ENCODE data around the gene TNIK.

Gene TNIK

DNA sequence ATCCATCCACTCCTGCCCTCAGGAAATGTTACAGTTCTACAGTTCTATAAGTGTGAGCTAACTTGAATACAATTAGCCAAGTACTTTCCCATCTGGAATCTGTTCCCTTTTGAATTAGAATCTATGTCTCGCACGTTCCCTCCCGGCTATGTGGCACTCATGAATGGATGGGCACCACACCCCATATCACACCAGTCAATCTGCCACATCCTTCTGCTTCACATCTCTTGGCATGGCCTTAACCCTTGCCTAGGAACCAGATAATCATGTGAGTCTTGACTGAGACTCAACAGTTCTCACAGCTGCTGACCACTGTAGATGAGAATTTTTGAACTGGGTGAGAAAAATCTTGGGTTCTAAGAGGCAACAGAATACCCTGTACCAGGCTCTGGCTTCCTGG is 180.2 kb downstream of the TNIK start:
- DNase-seq (ENCODE audit: low spot score), result no peak

- no peak for DNase-seq (ENCODE audit: low spot score)
These were observed 182.0 kb downstream of the TNIK start for GRCh38 chr3:171278299-171278590.

DNA sequence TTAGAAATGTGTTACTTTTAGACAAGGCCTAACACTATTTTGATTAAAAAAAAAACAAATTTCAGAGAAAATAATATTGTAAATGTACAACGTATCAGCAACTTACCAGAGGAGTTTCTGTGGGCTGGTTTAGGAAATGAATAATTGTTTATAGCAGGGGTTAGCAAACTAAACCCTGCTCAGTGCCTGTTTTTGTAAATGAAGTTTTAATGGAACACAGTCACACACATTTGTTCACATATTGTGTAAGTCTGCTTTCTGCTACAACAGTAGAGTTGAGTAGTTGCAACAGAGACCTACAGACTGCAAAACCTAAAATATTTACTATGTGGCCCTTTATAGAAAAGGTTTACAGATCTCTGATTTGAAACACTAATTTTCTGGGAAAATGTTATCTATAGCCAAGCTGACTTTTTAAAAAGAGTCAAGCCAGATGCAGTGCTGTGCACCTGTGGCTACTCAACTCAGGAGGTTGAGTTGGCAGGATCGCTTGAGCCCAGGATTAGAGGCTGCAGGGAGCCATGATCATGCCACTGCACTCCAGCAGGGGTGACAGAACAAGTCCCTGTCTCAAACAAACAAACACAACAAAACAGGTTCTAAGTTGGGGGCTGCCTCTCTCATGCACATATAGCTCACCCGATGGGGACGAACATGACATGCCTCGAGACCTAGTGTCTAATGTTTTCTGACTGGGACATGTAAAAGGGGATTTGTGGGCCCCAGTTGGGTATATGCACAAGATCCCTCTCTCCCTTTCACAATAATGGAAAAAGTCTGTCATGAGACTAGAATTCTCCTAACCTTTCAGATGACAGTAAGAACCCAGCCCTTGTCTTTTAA is 182.5 kb downstream of the TNIK start:
- no peak for DNase-seq (ENCODE audit: low spot score)

GRCh38 chr3:171276923-171277322 is 183.3 kb downstream of the TNIK start:
- no peak for DNase-seq (ENCODE audit: low spot score)

GRCh38 chr3:171274222-171274621 is 186.0 kb downstream of the TNIK start:
- no peak for DNase-seq (ENCODE audit: low spot score)

GRCh38 chr3:171270541-171270940 is 189.7 kb downstream of the TNIK start:
- no peak for DNase-seq (ENCODE audit: low spot score)

GRCh38 chr3:171269542-171269941 is 190.7 kb downstream of the TNIK start:
- DNase-seq (ENCODE audit: low spot score), result no peak

- DNase-seq (ENCODE audit: low spot score), result no peak
These were observed 191.5 kb downstream of the TNIK start for GRCh38 chr3:171268677-171269076.

- no peak for DNase-seq (ENCODE audit: low spot score)
These were observed 193.1 kb downstream of the TNIK start for GRCh38 chr3:171267104-171267503.

- no peak for DNase-seq (ENCODE audit: low spot score)
These were observed 193.5 kb downstream of the TNIK start for GRCh38 chr3:171266740-171267073.

DNA sequence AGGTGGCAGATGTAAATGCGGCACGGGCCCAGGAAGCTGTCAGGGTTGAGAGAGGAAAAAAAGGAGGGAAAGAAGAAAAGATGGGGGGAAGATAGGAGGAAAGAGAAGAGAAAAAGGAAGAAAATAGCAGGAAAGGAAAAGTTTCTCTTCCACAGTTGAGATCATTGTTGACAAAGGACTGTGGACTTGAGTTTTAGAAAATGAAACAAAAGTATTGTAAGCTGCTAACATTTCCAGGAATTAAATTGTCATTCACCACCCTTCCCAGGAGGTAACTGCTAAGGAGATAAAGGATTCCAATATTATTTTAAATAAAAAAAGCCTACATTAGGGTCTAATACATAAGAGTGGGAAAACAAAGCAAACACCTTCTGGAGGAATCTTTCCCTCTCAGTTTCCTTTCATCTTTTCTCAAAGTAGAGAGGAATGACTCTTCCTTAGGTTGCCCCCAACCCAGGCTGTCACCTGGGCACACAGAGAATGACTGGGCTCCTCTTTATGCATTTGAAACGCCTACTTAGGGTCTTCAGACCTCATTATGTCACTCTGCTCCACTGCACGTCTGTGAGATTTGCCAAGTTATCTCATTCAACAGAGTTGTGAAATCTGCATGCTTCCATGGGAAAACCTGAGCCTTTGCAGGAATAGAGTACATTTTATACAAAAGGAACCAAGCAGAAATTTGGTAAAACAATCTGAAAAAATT is 194.0 kb downstream of the TNIK start:
- DNase-seq (ENCODE audit: low spot score), result no peak

DNA sequence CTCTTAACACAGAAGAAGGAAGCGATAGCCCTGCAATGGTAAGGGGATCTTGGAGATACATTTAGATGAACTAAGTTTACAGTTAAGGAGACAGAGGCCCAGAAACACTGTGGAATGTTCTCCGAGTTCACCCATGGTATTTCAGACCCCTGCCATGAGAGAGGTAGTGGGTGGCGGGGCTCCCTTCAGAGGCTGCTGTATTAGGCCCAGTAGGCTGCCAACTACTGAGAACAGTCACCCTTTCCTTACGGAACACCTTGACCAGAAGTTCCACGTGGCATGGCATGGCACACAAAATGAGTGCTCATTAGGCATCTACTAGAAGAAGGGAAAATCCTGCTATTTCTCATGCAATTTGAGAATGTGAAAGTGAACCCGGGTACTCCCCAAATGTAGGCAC is 195.4 kb downstream of the TNIK start:
- DNase-seq (ENCODE audit: low spot score), result no peak

- DNase-seq (ENCODE audit: low spot score), result peak; percentile 16
These were observed 197.8 kb downstream of the TNIK start for GRCh38 chr3:171262431-171262830.

DNA sequence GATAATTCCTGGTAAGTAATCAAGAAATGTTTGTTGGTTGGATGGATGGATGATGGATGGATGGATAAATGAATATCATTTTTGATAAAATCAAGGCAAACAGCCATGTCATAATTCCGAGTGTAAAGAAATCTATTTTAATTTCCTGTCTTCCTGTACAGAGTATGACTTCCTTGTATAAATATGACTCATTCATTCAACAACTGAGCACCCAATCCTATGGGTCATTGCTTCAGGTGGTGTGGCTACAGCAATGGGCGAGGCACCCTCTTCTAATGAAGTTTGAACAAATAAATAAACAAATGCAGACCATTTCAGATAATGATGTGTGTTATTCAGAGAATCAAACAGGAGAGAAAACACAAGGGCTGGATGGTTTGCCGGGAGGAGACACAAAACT is 198.7 kb downstream of the TNIK start:
- no peak for DNase-seq (ENCODE audit: low spot score)

- DNase-seq (ENCODE audit: low spot score), result no peak
These were observed 199.3 kb downstream of the TNIK start for GRCh38 chr3:171260899-171261298.

DNA sequence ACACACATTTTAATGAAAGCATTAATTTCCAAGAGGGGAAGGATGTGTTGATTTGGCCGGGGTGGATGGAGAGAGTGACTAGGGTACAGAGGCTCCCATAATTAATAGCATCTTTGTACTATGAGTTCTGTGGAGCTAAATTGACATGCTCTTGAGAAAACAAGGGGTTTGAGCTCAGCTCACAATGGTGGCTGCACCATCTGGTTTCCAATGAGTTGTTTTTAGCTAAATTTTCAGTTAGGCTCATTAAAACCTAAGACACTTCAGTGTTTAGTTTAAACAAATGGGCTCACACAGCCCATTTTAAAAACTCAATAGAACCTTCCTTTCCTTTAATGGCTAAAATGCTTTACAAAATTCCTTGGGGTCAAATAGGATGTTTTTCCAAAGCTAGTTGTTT is 199.7 kb downstream of the TNIK start:
- no peak for DNase-seq (ENCODE audit: low spot score)

- DNase-seq (ENCODE audit: low spot score), result no peak
These were observed 201.9 kb downstream of the TNIK start for GRCh38 chr3:171258316-171258715.

DNA sequence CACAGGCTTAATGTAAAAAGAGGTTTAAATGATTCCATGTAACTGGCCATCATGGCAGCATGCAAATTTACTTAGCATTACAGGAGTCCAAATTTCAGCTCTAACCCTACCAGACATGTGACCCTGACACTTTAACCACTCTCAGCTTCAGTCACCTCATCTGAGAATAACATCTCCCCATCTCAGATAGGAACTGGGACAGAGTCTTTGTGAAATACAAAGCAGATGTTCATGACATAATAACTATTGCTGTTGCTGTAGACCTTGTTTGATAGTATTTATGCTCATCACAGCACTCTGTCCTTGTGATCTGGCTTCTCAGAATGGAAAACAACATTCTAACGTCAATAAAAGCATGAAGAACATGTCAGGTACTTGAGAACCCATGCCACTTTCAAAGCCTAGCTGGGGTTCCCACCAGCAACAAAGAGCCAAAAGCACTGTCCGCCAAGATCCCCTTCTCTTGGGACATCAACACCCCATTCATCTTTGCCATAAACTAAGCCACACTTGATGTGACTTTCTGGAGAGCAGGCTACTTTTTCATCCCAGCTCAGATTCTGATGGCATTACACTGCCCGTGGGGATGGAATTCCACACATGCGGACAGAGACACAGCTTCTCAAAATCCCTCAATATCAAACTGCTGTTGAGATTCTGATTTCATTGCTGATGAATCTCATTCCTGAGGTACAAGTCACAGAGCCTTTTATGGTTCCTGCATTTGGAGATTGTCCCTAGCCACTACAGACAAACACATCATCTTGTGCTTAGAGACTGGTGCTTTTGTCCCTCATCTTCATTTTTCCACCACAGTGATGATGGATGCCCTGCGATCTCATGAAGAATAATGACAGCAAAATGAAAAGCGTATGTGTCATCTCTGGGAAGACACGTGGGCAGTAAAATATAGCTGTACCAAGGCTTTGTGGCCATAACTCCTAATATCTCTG is 202.7 kb downstream of the TNIK start:
- peak; percentile 45 for DNase-seq (ENCODE audit: low spot score)

DNA sequence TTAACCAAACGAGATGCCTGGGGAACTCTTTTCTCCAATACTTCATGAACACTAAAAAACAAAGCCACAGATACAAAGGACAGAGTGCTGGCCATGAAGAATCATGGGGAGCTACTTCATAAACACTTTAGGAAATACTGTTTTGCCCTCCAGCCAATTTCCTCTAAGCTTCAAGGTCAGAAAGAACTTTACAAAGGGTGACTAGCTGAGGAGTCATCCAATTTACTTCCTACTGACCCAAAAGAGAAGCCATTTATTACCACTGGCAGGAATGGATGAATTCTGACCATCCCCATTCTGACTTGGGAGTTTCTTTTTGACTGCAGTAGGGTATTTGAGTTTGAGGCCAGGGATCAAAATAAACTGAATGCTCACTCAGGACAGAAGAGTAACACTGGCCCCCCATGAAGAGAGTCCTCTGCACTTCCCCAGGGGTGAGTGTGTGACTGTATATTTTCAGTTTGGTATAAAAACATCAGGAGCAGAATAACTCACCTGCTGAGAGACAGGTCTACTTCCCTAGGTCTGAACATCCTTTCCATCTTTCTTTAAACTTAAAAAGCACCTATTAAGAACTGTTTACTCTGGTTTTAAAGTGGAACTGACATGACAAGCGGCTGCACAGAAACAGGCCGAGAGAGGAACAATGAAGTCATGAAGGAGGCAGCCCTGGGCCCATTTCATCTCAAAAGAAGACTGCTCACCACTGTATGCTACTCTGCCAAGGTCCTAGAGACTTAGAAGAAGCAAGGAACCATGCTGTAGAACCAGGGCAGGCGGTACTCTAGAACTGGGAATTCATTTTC is 203.6 kb downstream of the TNIK start:
- no peak for DNase-seq (ENCODE audit: low spot score)

- no peak for DNase-seq (ENCODE audit: low spot score)
These were observed 204.9 kb downstream of the TNIK start for GRCh38 chr3:171255236-171255806.

DNA sequence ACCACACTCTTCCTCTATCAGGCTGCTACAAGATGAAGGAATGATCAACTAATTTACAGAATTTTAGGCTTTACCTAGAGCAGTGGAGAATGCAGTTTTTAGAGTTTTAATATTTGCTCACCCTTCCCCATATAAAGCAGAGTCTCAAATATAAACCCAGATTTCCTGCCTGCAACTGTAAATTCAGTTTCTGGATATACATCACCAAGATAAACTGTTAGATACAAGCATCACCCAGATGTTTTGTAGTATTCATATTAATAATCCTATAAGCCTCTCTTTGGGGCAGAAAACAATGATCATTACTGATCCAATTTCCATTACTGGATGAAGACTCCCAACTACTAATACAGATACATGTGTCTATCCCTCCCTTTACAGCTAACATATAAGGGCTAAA is 205.9 kb downstream of the TNIK start:
- DNase-seq (ENCODE audit: low spot score), result no peak

DNA sequence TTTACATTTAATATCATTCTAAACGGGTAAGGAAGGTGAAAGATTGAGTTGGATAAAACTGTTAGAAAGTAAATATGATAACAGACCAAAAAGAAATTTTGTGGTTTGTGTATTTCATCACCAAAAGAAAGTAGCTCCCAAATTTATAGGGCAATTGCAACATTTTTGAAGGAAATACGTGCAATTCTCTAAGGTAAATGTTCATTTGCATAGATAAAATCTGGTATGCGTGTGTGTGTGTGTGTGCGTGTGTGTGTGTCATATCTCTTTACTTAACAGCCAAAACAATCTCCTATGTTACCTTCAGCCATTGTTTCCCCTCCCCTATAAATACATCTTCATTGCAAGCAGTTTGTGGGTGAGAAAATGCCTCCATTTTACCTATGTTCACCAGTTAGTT is 208.4 kb downstream of the TNIK start:
- no peak for DNase-seq (ENCODE audit: low spot score)
